H9 (cell line): ENCODE results near the gene ARHGAP15. TPM values are rescaled to one million over a fixed set of nuclear protein-coding genes. Genes with fewer than 3 reads are reported as not detected.

Experiments
- DNase-seq: peaks from one replicate; pipeline ENCODE4 v3.0.0-alpha.2; 2017
- H2AFZ ChIP-seq: one replicate; pipeline ENCODE4 v1.6.1; 2013; ENCODE audit warnings: mild to moderate bottlenecking, low read length, control low read depth, moderate library complexity
- H2AK5ac ChIP-seq: 2 replicates; pipeline ENCODE4 v1.6.1; 2013; ENCODE audit warnings: low read length, control low read depth, mixed read lengths; ENCODE audit not compliant: insufficient read length
- H2BK120ac ChIP-seq: one replicate; pipeline ENCODE4 v1.6.1; 2013; ENCODE audit warnings: low read depth, mild to moderate bottlenecking, low read length, control low read depth, inconsistent platforms; ENCODE audit not compliant: poor library complexity, severe bottlenecking
- H2BK12ac ChIP-seq: 2 replicates; pipeline ENCODE4 v1.6.1; 2013; ENCODE audit warnings: low read length, control low read depth, mixed read lengths, low read depth; ENCODE audit not compliant: insufficient read length
- H2BK15ac ChIP-seq: 2 replicates; pipeline ENCODE4 v1.6.1; 2013; ENCODE audit warnings: low read depth, low read length, control low read depth
- H2BK20ac ChIP-seq: one replicate; pipeline ENCODE4 v1.6.1; 2013; ENCODE audit warnings: low read depth, mild to moderate bottlenecking, low read length, control low read depth, inconsistent platforms; ENCODE audit not compliant: poor library complexity, severe bottlenecking
- H2BK5ac ChIP-seq: 2 replicates; pipeline ENCODE4 v1.6.1; 2013; ENCODE audit warnings: low read length, control low read depth, mixed read lengths; ENCODE audit not compliant: insufficient read length
- H3K14ac ChIP-seq: 2 replicates; pipeline ENCODE4 v1.6.1; 2013; ENCODE audit warnings: low read length, control low read depth; ENCODE audit not compliant: insufficient read depth
- H3K18ac ChIP-seq: 2 replicates; pipeline ENCODE4 v1.6.1; 2013; ENCODE audit warnings: low read depth, mild to moderate bottlenecking, mixed read lengths, low read length, control low read depth; ENCODE audit not compliant: insufficient read length
- H3K23ac ChIP-seq: 2 replicates; pipeline ENCODE4 v1.6.1; 2013; ENCODE audit warnings: low read length, control low read depth, mixed read lengths, low read depth; ENCODE audit not compliant: insufficient read length
- H3K23me2 ChIP-seq: 2 replicates; pipeline ENCODE4 v1.6.1; 2013; ENCODE audit warnings: low read depth, mild to moderate bottlenecking, mixed read lengths, low read length, control low read depth; ENCODE audit not compliant: insufficient read length, poor library complexity, severe bottlenecking
- H3K27ac ChIP-seq: 2 replicates; pipeline ENCODE4 v1.5.1; 2013; ENCODE audit warnings: low read length, control low read depth, mixed read lengths, low read depth; ENCODE audit not compliant: insufficient read length
- H3K27me3 ChIP-seq: 2 replicates; pipeline ENCODE4 v1.6.1; 2013; ENCODE audit warnings: low read length, control low read depth, inconsistent platforms; ENCODE audit not compliant: insufficient read depth
- H3K4ac ChIP-seq: 2 replicates; pipeline ENCODE4 v1.6.1; 2013; ENCODE audit warnings: low read depth, mild to moderate bottlenecking, control low read depth, inconsistent platforms, low read length, moderate library complexity
- H3K4me1 ChIP-seq: 2 replicates; pipeline ENCODE4 v1.6.1; 2013; ENCODE audit warnings: low read length, control low read depth, inconsistent platforms; ENCODE audit not compliant: insufficient read depth
- H3K4me2 ChIP-seq: 2 replicates; pipeline ENCODE4 v1.6.1; 2013; ENCODE audit warnings: low read length, control low read depth, mixed read lengths; ENCODE audit not compliant: insufficient read length, insufficient read depth
- H3K56ac ChIP-seq: 2 replicates; pipeline ENCODE4 v1.6.1; 2013; ENCODE audit warnings: low read depth, mild to moderate bottlenecking, mixed read lengths, low read length, control low read depth; ENCODE audit not compliant: insufficient read length
- H3K79me1 ChIP-seq: 2 replicates; pipeline ENCODE4 v1.6.1; 2013; ENCODE audit warnings: low read depth, mild to moderate bottlenecking, moderate library complexity, low read length, control low read depth, inconsistent platforms; ENCODE audit not compliant: insufficient read depth, poor library complexity, severe bottlenecking
- H3K79me2 ChIP-seq: 2 replicates; pipeline ENCODE4 v1.6.1; 2013; ENCODE audit warnings: low read length, control low read depth, inconsistent platforms; ENCODE audit not compliant: insufficient read depth
- H3K9ac ChIP-seq: 2 replicates; pipeline ENCODE4 v1.6.1; 2013; ENCODE audit warnings: low read length, control low read depth, mixed read lengths; ENCODE audit not compliant: insufficient read length; ENCODE audit errors: extremely low read depth
- H3K9me3 ChIP-seq: one replicate; pipeline ENCODE4 v1.6.1; 2013; ENCODE audit warnings: low read depth, low read length, inconsistent platforms; ENCODE audit not compliant: control insufficient read depth
- H3T11ph ChIP-seq: one replicate; pipeline ENCODE4 v1.6.1; 2013; ENCODE audit warnings: mild to moderate bottlenecking, low read length, control low read depth, inconsistent platforms
- H4K20me1 ChIP-seq: one replicate; pipeline ENCODE4 v1.6.1; 2013; ENCODE audit not compliant: control insufficient read depth, insufficient read length, insufficient read depth
- H4K5ac ChIP-seq: 2 replicates; pipeline ENCODE4 v1.6.1; 2013; ENCODE audit warnings: low read depth, mild to moderate bottlenecking, mixed read lengths, low read length, control low read depth; ENCODE audit not compliant: insufficient read length
- H4K8ac ChIP-seq: replicated peaks from 2 replicates; pipeline ENCODE4 v1.6.1; 2013; ENCODE audit warnings: low read length, control low read depth, mixed read lengths, low read depth; ENCODE audit not compliant: insufficient read length
- H4K91ac ChIP-seq: 2 replicates; pipeline ENCODE4 v1.6.1; 2013; ENCODE audit warnings: low read depth, mild to moderate bottlenecking, moderate library complexity, mixed read lengths, low read length, control low read depth; ENCODE audit not compliant: insufficient read length
- H3K27ac Mint-ChIP-seq, 3 experiments: 2 replicates in 2 of 3; 3 replicates in 1 of 3; pipeline ENCODE4 v1.8.0; 2020 to 2021; ENCODE audit warnings: mixed read lengths in 3 of 3, mild to moderate bottlenecking in 1 of 3, moderate library complexity in 1 of 3
- H3K27me3 Mint-ChIP-seq: 2 replicates; pipeline ENCODE4 v1.8.0; 2021; ENCODE audit warnings: low read depth, mild to moderate bottlenecking, moderate library complexity, mixed read lengths
- H3K36me3 Mint-ChIP-seq, 3 experiments: 2 replicates in 2 of 3; 3 replicates in 1 of 3; pipeline ENCODE4 v1.8.0; 2020 to 2021; ENCODE audit warnings: low read depth in 3 of 3, mixed read lengths in 3 of 3; ENCODE audit not compliant: insufficient read depth in 1 of 3
- H3K4me1 Mint-ChIP-seq, 2 experiments: 2 replicates each; pipeline ENCODE4 v1.8.0; 2020; ENCODE audit warnings: mixed read lengths in 2 of 2
- H3K4me3 Mint-ChIP-seq, 2 experiments: 2 replicates in 1 of 2; 3 replicates in 1 of 2; pipeline ENCODE4 v1.8.0; 2020 to 2021; ENCODE audit warnings: mild to moderate bottlenecking in 2 of 2, mixed read lengths in 2 of 2, moderate library complexity in 1 of 2
- H3K9me3 Mint-ChIP-seq, 2 experiments: 2 replicates in 1 of 2; 3 replicates in 1 of 2; pipeline ENCODE4 v1.8.0; 2020; ENCODE audit warnings: mild to moderate bottlenecking in 2 of 2, mixed read lengths in 2 of 2, moderate library complexity in 1 of 2
- WGBS: extraction: QIAGEN DNeasy Blood & Tissue Kit; methylation state at CpG from one replicate; pipeline ENCODE4 v1.1.7; 2013; ENCODE audit warnings: missing lambda C conversion rate, low lambda C conversion rate, mixed read lengths; ENCODE audit not compliant: insufficient read length; ENCODE audit errors: extremely low coverage; 5-methylcytosine and 5-hydroxymethylcytosine counted together
- total RNA-seq: library from RNA; stranded (reverse); gene quantifications from 2 replicates; pipeline ENCODE4 v1.2.1, GENCODE V29; 2021
- TF ChIP-seq, protein P1 (sequence below): fragments of 200-600 bp; sonication (generic); conservative IDR thresholded peaks from 3 replicates; pipeline ENCODE4 v1.8.0; 2021; ENCODE audit warnings: antibody characterized with exemption, mild to moderate bottlenecking

ARHGAP15 gene
- total RNA-seq, 1 experiment from 2014 or later, result not detected

DNA sequence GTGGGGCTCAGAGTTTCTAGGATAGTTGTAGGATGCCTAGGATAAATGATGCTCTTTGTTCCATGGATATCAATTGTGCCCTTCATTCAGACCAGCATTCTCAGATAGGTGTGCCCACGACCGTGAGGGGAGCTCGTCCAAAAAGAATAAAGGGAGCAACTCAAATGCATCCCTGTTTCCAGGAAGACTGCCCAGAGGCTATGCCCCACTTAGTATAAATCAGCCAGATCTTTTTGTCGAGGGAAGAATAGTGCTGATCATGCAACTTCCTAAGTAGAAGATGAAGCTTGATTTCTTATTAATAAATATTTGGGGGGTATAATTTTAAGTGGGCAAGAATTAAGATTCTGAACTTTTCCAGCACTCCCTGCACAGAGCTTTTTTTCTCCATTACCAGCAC lies 450.2 kb downstream of the ARHGAP15 start:
- no peaks in the 10 kb centered on the region for H4K20me1 ChIP-seq
- Mint-ChIP-seq H3K27ac (no peak overlapping the region), H3K9me3 (no peaks in the 10 kb centered on the region), H3K27me3 (no peaks in the 10 kb centered on the region), H3K36me3 (no peaks in the 10 kb centered on the region), H3K4me1 (peaks cover 15 to 26% of the 10 kb centered on the region in 2 experiments), H3K4me3 (no peak overlapping the region)
- no peak overlapping the region for H2BK5ac ChIP-seq
- H3K4me1 ChIP-seq, result no peaks in the 10 kb centered on the region; the same call in 1 of the 2 replicates
- H3K9me3 ChIP-seq, result no peaks in the 10 kb centered on the region
- H4K5ac ChIP-seq, result no peak overlapping the region
- no peak overlapping the region for H3K56ac ChIP-seq
- H2BK120ac ChIP-seq, result no peak overlapping the region
- no peak overlapping the region for H2BK15ac ChIP-seq
- H2AFZ ChIP-seq, result peak overlapping the region; percentile 62
- WGBS, result no CpG with 5 or more reads among the region's 4 CpGs
- no peak overlapping the region for H2AK5ac ChIP-seq
- no peak overlapping the region for H3T11ph ChIP-seq
- H3K14ac ChIP-seq, result no peak overlapping the region
- H3K79me2 ChIP-seq, result no peaks in the 10 kb centered on the region
- H3K23me2 ChIP-seq, result no peaks in the 10 kb centered on the region
- H2BK12ac ChIP-seq, result no peak overlapping the region
- no peak overlapping the region for H3K23ac ChIP-seq
- no peak overlapping the region for H3K18ac ChIP-seq
- H3K27me3 ChIP-seq, result no peaks in the 10 kb centered on the region
- H3K9ac ChIP-seq, result no peak overlapping the region
- TF ChIP-seq, protein P1, sequence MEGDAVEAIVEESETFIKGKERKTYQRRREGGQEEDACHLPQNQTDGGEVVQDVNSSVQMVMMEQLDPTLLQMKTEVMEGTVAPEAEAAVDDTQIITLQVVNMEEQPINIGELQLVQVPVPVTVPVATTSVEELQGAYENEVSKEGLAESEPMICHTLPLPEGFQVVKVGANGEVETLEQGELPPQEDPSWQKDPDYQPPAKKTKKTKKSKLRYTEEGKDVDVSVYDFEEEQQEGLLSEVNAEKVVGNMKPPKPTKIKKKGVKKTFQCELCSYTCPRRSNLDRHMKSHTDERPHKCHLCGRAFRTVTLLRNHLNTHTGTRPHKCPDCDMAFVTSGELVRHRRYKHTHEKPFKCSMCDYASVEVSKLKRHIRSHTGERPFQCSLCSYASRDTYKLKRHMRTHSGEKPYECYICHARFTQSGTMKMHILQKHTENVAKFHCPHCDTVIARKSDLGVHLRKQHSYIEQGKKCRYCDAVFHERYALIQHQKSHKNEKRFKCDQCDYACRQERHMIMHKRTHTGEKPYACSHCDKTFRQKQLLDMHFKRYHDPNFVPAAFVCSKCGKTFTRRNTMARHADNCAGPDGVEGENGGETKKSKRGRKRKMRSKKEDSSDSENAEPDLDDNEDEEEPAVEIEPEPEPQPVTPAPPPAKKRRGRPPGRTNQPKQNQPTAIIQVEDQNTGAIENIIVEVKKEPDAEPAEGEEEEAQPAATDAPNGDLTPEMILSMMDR, result no peak
- no peak overlapping the region for H3K27ac ChIP-seq
- no peaks in the 10 kb centered on the region for H3K79me1 ChIP-seq
- no peak overlapping the region for H3K4me2 ChIP-seq
- no peak overlapping the region for H4K8ac ChIP-seq
- H4K91ac ChIP-seq, result no peak overlapping the region
- H2BK20ac ChIP-seq, result no peak overlapping the region
- no peak for DNase-seq
- H3K4ac ChIP-seq, result no peak overlapping the region
